ENCODE results near the gene DNAJB1.
A peak's percentile ranks its signal among the peaks of the same experiment; 100 is the strongest.

The DNAJB1 gene

DNA sequence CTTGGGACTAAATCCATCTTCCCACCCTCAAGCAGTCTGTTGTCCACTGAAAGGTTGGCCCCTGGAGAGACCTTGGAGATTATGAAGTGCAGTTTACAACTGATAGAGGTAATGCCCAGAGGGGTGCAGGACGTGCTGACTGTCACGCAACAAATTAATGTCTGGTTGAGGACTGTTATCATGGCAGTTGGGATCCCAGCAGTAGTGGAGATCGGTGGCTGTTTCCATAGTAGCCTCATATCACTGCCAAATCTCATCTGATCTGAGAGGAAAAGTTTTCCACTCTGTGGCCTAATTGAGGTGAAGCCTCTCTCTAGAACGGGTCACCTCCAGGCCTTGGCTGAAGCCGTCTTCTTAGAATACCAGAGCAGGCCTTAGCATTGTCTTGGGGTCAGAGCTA is 15.3 kb upstream of the DNAJB1 start:
- DNase-seq (ENCODE audit: low read depth, low spot score): no peak
- ChIA-PET POLR2A (interaction anchor here (1.1 kb wide), 1 partner anchor 15 kb away, joined by 3 read pairs; no protein-coding TSS in a partner anchor), CTCF (interaction anchor here (0.8 to 4.8 kb wide), 3 partner anchors 22 to 54 kb away, joined by 3 to 22 read pairs (median 3); no protein-coding TSS in a partner anchor)
- TF ChIP-seq, protein P1, sequence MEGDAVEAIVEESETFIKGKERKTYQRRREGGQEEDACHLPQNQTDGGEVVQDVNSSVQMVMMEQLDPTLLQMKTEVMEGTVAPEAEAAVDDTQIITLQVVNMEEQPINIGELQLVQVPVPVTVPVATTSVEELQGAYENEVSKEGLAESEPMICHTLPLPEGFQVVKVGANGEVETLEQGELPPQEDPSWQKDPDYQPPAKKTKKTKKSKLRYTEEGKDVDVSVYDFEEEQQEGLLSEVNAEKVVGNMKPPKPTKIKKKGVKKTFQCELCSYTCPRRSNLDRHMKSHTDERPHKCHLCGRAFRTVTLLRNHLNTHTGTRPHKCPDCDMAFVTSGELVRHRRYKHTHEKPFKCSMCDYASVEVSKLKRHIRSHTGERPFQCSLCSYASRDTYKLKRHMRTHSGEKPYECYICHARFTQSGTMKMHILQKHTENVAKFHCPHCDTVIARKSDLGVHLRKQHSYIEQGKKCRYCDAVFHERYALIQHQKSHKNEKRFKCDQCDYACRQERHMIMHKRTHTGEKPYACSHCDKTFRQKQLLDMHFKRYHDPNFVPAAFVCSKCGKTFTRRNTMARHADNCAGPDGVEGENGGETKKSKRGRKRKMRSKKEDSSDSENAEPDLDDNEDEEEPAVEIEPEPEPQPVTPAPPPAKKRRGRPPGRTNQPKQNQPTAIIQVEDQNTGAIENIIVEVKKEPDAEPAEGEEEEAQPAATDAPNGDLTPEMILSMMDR (IDR thresholded peaks at IDR 0.05; ENCODE audit: insufficient read depth, low read length, missing control alignments): no peak
- no peak overlapping the region for H3K4me3 ChIP-seq (ENCODE audit: low read depth, low read length)

DNA sequence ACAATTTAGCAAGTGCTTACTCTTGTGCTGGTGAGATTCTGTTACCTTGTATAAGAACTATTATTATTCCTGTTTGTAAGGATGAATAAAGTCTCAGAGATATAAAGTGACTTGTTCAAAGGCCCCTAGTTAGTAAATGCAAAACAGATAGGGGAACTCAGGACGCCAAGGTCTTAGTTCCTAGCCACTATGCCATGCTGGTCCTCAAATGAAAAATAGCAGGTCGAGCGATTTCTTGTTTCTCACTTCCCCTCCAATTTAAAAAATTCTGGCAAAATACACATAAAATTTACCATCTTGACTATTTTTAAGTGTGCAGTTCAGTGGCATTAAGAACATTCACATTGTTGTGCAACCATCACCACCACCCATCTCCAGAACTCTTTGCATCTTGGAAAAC is 12.3 kb upstream of the DNAJB1 start:
- CTCF ChIA-PET: interaction anchor here (4.8 kb wide), 1 partner anchor 25 kb away, joined by 22 read pairs; no protein-coding TSS in a partner anchor
- TF ChIP-seq, protein P1 (IDR thresholded peaks at IDR 0.05; ENCODE audit: insufficient read depth, low read length, missing control alignments): no peak
- DNase-seq (ENCODE audit: low read depth, low spot score): no peak
- peak overlapping the region; percentile 98 for H3K4me3 ChIP-seq (ENCODE audit: low read depth, low read length)
- POLR2A ChIA-PET: interaction anchor here (0.6 kb wide), 1 partner anchor 1687 kb away, joined by 3 read pairs; no protein-coding TSS in a partner anchor

DNA sequence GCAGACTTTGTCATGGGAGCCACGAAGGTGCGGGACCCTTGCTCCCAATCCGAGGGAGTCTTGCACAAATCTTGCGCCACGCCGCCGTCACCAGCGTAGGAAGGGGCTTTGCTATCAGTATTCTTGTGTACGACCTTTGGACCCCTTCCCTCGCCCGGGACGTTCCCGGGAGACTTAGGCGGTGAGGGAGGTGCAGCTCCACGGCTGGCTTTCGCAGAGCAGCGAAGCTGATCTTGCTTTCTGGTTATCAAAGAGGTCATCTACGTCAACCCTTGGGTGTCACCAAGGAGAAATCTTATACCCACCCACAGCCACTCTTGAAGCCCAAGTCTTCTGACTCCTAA is 11.8 kb upstream of the DNAJB1 start:
- H3K4me3 ChIP-seq (ENCODE audit: low read depth, low read length): peak overlapping the region; percentile 98
- no peak for DNase-seq (ENCODE audit: low read depth, low spot score)
- ChIA-PET POLR2A (no interaction called here), CTCF (interaction anchor here (4.8 kb wide), 1 partner anchor 26 kb away, joined by 22 read pairs; no protein-coding TSS in a partner anchor)
- TF ChIP-seq, protein P1 (IDR thresholded peaks at IDR 0.05; ENCODE audit: insufficient read depth, low read length, missing control alignments): no peak

DNA sequence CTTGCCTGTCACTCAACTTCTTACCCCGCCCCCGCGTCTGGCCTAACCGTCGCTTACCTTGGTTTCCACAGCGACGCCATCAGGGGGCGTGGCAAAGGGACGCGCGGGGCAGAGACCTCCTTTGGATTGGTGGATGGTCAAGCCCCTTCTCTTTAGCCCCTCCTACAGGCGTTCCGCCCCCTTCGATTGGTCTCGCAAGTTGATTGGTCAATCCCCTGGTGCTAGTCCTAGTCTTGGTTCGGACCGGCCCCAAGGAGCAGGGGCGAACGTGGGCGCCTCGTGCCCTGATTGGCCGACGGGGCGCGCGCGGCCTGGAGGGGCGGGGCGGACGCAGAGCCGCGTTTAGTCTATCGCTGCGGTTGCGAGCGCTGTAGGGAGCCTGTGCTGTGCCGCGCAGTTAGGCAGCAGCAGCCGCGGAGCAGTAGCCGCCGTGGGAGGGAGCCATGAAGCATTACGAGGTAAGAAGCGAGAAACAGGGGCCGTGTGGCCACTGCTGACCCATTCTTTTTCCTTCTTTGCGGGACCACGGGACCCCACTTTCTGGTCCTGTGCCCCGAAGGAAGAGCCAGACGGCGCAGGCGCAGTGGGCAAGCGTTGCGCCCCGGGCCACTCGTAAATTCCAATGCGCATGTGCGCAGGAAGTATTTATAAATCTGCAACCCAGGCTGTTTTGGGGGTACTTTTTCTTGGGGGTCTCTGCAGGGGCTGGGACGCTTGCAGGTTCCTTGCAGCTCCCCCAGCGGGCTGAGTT is 11.2 kb upstream of the DNAJB1 start, which contains the start of gene TECR:
Gene TECR, plus strand, starts transcription at position 341 of the 751 bp plus-strand sequence. Its CDS starts 103 bp downstream, at position 444.
- TF ChIP-seq, protein P1 (IDR thresholded peaks at IDR 0.05; ENCODE audit: insufficient read depth, low read length, missing control alignments): no peak
- DNase-seq (ENCODE audit: low read depth, low spot score): peak; percentile 98
- ChIA-PET CTCF (interaction anchor here (0.8 to 4.8 kb wide), 2 partner anchors 9 to 26 kb away, joined by 3 to 22 read pairs; no protein-coding TSS in a partner anchor), POLR2A (no interaction called here)
- peak within 1 kb of the TSS; percentile 98 for H3K4me3 ChIP-seq (ENCODE audit: low read depth, low read length)

DNA sequence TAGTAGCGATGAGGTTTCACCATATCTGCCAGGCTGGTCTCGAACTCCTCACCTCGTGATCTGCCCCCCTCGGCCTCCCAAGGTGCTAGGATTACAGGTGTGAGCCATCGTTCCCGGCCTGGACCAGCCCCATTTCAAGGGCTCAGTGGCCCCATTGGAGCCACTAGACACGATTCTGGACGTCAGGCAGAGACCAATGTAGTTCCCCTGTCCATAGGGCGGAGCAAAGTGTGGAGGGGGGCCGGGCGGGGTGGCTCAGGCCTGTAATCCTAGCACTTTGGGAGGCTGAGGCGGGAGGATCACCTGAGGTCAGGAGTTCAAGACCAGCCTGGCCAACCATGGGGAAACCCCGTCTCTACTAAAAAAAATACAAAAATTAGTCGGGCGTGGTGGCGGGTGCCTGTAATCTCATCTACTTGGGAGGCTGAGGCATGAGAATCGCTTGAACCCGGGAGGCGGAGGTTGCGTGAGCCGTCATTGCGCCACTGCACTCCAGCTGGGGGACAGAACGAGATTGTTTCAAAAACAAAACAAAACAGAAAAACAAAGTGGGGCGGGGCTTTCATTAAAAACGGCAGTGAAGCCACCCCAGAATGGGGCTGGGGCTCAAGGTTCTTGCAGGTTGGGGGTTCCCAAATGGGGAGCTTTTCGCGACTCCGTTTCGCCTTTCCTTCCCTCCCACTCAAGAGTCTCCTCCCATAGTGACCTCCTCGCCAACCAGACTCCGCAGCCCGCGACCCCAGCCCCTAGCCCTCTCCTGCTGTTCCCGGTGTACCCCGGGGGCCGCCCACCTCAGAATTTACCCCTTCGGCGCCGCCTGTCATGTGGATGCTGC is 10.4 kb upstream of the DNAJB1 start:
- peak overlapping the region; percentile 69 for H3K4me3 ChIP-seq (ENCODE audit: low read depth, low read length)
- DNase-seq (ENCODE audit: low read depth, low spot score): no peak
- ChIA-PET CTCF (interaction anchor here (0.8 to 4.8 kb wide), 2 partner anchors 9 to 27 kb away, joined by 3 to 22 read pairs; no protein-coding TSS in a partner anchor), POLR2A (interaction anchor here (2.0 kb wide), 1 partner anchor 10 kb away, joined by 12 read pairs; the partner anchor contains the start of gene DNAJB1)
- TF ChIP-seq, protein P1 (IDR thresholded peaks at IDR 0.05; ENCODE audit: insufficient read depth, low read length, missing control alignments): no peak
